Fibroblast of peridontal ligament (primary cell): ENCODE data around the gene EFHD2.
A peak's percentile ranks its signal among the peaks of the same experiment; 100 is the strongest.
"Not testable (repeated sequence)": the region's sequence is repeated elsewhere in the genome, so short reads cannot be mapped to it uniquely, and the experiment has no call there.

Experiments
- DNase-seq: peaks from one replicate; pipeline ENCODE4 v3.0.0-alpha.2; 2010; ENCODE audit errors: extremely low read depth

Gene EFHD2

DNA sequence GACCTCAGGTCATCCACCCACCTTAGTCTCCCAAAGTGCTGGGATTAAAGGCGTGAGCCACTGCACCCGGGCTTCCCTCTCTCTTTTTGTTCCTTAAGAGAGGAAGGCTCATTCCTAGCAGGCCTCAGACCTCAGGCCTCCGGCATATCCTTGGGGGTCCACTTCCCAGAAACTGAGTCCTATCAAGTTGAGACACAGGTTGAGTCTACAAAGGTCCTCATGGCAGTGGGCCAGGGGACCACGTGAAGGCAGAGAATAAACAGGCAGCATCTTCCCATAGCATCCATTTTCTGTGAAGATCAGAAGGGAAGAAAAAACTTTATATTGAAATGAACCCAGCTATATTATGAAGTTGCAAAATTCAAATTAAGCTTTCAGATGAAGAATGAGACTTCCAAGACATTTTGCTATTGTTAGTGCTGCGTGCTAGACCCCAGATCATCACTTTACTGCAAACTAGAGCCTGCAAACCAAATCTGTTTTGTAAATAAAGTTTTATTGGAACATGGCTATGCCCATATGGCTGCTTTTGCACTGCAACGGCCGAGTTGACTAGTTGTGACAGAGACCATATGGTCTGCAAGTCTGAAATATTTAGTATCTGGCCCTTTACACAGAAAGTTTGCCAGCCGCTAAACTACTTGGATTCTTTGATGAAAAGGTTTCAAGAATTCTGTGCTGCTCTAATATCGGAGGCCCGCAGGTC, 43.3 kb downstream of the EFHD2 start:
- no peak for DNase-seq

DNA sequence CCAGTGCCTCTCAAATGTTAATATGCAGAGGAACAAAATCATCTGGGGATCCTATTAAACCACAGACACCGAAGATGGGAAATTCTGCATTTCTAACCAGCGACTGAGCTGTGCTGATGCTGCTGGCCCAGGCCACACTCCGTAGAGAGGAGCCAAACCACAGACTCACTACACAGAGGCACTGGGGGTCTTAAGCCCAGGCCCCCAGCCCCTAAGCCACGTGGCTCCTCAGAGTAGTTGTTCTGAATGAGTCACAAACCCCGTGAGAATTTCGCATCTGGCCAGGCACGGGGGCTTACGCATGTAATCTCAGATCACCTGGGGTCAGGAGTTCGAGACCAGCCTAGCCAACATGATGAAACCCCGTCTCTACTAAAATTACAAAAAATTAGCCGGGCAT, 44.0 kb downstream of the EFHD2 start:
- DNase-seq: no peak

DNA sequence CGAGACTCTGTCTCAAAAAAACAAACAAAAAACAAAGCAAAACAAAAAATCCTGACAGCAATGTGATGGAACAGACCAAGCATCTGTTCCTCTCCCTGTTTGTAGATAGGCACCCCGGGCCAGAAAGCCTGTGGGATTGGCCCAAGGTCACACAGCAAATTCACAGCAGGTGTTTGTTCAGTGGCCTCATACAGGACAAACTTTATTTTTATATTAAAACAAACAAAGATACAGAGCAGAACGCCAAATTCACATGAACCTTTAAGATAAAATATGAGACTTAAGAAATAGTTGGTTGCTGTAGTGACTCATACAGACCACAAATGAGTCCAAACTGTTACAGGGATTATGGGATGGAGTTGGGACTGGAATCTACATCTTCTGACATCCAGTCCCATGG, 44.6 kb downstream of the EFHD2 start:
- peak; percentile 82 for DNase-seq

DNA sequence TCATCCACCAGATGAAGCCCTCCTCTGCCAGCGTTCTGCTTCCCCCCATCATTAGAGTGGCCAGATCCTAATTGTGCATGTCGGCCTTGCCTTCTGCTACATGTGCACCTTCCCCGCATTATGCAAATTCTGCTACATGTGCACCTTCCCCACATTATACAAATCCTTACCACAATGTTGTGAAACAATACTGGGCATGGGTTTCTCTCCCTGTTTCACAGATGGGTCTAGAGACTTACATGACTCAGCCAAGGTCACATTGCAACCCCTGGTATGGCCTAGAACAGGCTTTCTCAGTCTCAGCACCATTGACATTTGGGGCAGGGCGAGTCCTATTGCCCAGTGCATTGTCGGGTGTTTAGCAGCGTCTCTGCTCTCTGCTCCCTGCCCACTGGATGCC, 45.8 kb downstream of the EFHD2 start:
- DNase-seq: peak; percentile 80

DNA sequence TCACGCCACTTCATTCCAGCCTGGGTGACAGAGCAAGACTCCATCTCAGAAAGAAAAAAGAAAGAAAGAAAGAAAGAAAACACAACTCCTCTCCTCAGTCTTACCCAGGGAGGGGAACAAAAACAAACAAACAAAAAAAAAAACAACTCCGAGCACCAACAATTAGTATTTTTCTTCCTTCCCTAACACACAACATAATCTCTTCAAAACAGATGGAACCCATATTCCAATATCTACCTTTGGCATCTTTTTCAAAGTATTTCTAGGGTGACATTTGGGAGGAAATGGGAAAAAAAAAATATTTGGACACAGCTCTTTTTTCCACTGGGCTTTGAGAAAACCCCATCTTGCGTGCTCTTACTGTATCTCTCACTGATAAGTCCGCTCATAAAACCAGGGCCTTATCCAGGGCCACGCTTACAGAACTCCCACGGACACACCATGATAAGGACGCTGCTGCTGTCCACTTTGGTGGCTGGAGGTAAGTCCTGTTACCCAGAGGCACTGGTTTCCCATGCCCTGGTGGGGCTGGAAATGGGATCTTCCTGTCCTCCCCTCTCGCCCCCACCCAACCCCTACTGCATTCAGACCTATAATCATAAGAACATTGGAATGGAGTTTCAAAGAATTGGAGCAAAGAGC, 46.7 kb downstream of the EFHD2 start, which contains the start of gene CELA2A:
Gene CELA2A (plus strand): TSS at position 420 of the 642 bp plus-strand sequence. CDS start 22 bp downstream, at position 442.
- DNase-seq: no peak

DNA sequence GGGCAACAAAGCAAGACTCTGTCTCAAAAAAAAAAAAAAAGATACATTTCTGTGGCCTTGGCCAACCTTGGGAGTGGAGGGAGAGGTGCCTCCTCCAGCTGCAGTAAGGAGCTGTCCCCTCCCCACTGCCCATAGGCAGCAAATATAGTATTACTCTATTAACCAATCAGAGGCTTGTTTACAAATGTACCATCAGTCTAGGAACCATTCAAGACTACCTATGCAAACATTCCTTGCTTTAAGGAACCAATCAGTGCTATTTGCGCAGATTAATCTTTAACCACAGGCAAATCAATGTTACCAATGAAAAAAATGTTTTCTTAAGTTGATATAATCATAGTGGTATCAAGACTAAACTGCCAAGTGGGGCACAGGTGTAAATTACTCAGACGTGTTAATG, 47.9 kb downstream of the EFHD2 start:
- DNase-seq: no peak

DNA sequence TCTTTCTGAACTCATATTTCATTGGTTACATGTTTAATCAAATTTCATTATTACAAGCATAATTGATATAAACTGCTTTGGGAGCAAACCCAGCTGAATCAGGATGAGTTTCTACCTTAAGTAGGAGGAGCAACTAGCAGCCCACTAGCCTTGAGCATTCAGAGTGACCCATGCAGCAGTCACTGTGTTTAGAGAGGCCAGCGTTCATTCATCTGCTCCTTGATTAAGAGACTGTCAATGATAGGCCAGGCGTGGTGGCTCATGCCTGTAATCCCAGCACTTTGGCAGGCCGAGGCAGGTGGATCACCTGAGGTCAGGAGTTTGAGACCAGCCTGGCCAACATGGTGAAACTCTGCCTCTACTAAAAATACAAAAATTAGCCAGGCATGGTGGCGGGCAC, 48.7 kb downstream of the EFHD2 start:
- DNase-seq: not testable (repeated sequence)

DNA sequence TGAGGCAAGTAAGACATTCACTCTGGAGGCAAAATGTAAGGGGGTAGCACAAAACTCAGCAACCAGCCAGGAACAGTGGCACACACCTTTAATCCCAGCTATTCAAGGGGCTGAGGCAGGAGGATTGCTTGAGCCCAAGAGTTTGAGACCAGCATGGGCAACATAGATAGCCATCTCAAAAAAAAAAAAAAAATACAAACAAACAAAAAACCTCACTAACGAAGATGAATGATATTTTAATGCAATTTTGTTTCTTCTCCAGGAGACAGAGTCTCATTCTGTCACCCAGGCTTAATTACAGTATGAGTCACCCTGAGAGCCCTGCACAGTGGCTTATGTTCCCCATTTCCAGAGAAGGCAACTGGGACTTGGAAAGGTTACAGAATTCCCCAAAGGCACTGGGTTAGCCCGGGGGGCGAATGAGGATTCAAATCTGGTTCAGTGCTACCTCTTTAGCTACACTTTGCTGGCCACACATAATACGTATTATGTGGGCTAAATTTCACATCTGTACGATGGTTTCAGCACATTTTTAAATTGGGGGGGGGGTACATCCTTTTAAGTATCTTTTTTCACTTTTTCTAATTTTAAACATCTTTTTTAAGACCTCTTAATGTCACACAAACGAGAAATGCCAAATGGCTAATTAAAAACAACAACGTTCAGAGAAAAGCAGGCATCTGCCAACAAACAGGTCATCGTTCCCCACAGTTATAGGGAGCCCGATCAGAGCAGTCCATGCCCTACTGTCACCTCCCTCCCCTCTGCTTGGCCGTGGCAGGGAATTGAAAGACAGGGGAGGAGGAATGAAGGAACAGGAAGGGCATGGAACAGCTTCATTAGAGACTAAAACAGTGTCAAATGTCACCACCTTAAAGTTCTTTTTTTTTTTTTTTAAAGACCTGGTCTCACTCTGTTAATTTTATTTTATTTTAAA, 50.4 kb downstream of the EFHD2 start:
- no peak for DNase-seq

DNA sequence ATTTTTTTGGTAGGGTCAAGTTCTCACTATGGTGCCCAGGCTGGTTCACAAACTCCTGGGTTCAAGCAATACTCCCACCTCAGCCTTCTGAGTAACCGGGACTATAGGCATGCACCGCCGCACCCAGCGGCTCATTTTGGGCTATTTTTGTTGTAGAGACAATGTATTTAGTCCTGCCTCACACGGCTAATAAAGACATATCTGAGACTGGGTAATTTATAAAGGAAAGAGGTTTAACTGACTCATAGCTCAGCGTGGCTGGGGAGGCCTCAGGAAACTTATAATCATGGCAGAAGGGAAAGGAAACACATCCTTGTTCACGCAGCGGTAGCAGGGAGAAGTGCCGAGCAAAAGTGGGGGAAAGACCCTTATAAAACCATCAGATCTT, 51.0 kb downstream of the EFHD2 start:
- DNase-seq: no peak

DNA sequence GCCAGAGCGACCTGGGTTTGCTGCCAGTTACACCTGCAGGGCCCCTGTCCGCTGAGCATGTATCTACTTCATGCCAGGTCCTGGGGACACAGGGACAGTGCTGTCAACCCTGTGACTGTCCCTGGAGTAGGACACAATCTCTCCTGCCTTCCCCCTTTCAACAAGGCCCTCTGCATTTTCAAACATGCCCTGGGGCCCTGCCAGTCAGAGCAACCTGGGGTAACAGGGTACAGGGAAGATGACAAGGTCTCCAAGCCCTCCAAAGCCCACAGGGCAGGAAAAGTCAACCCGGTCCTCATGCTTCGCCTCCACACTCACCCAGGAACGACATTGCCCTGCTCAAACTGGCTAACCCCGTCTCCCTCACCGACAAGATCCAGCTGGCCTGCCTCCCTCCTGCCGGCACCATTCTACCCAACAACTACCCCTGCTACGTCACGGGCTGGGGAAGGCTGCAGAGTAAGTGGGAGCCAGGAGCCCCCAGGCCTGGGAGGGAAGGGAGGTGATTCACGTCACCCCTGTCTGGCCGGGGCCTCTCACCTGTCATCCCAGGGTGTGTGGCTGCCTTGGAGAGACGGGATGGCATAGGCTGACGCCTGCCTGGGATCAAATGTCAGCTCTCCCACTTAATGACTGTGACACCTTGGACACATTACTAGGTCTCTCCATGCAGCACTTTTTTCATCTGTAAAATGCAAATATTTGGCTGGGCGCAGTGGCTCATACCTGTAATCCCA, 53.5 kb downstream of the EFHD2 start:
- DNase-seq: not testable (repeated sequence)

DNA sequence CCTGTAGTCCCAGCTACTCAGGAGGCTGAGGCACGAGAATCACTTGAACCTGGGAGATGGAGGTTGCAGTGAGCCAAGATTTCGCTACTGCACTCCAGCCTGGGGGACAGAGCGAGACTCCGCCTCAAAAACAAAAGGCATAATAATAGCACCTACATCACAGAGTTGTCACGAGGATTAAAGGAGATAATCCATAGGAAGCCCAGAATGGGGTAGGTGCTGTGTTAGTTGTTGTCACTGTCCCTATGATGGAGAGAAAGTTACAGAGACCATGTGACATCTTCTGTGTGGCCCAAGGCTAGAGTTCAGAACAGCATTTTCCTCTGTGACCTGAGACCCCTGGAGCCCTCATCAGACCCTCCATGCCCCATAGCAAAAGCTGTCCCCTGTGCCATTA, 54.2 kb downstream of the EFHD2 start:
- DNase-seq: not testable (repeated sequence)

DNA sequence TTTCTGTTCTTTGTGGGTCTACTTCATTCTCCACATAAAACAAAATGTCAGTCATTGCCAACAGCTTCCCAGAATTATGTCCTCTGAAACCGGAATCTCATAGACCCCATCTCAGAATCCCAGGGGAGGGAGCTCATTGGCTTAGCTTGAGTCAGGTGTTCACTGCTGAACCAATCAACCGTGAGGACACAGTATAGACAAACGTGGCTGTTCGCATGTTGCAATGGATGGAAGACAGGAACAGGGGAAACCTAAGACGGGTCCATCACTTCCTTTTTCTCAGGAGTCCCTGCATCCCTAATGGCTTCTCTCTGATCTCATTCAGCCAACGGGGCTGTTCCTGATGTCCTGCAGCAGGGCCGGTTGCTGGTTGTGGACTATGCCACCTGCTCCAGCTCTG, 56.0 kb downstream of the EFHD2 start:
- no peak for DNase-seq

DNA sequence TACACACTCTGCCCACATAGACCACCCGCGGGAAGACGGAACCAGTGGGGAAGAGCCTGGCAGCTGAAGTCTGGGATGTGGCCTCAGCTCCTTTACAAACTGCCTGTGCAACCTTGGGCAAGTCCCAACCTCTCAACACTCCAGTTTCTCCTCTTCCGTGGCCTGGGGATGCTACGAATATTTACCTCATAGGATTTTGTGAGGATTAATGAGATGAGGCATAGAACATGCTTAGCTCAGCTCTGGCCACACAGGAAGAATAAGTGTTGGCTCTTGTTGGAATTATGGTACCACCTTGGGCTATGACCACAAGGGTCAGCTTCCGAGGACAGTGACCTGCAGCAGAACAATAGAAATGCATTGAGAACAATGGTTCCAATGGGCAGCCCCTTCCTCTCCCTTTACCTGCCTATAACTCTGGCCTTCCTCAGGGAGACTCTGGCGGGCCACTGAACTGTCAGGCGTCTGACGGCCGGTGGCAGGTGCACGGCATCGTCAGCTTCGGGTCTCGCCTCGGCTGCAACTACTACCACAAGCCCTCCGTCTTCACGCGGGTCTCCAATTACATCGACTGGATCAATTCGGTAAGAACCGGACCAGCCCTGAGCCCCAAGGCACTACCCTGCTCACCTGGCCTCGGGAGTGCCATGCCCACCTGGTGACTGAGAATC, 57.4 kb downstream of the EFHD2 start:
- not testable (repeated sequence) for DNase-seq

DNA sequence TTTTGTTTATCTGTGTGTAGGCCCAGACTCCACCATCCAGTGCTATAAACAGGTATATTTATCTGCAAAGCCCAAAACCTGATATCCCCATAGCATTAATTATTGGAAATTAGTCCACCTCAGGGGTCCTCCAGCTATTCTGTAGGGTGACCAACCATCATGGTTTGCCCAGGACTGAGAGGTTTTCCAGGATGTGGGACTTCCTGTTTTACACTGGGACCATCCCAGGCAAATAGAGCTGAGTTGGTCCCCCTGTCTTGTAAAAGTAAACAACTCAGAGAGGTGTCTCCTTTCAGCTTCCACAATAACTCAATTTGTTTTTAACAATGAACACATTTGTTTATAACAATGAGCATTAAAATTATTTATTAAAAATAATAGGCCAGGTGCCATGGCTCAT, 58.5 kb downstream of the EFHD2 start:
- DNase-seq: no peak

DNA sequence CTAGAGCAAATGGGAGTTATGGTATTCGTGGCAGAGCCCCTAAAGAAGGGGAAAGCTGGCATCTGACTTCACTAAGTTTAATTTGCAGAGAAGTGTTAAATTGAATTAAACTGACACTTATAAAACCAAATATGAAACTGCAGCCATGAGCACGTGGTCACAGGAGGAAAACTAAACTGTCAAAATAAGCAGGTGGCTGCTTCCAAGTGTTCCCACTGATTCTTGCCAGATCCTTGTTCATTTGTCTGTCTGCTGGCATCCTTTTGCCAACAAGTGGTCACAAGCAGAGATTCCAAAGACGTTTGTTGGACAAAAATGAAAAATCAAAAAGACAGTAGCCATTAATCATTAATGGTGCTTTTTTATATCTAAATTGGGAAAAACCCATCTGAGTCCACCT, 59.7 kb downstream of the EFHD2 start:
- no peak for DNase-seq

DNA sequence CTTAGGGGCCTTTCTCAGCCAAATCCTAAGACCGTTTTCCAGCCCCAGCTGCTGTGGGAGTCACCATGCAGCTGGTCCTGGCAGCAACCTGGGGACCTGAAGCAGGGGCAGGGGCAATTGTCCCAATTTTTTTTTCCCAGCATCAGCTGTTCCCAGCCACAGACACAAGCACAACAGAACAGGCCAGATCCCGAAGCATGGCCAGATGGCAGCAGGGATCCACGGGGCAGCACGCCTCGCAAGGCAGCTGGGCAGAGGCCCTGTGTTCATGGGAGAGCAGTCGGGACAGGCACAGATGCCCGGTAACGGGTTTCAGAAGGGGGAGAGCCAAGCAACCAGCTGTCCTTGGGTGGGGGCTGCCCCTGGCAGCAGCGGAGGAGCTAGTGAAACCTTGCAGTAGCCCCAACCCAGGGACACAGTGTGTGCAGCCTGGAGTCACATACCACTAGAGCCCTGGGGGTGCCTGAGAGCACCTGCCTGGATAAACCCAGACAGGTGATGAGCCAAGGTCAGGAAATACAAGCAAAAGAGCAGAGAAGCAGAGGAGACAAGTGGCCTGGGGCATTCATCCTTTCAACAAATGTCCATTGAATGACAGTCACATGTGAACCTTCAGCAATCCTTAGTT, 60.2 kb downstream of the EFHD2 start:
- not testable (repeated sequence) for DNase-seq

DNA sequence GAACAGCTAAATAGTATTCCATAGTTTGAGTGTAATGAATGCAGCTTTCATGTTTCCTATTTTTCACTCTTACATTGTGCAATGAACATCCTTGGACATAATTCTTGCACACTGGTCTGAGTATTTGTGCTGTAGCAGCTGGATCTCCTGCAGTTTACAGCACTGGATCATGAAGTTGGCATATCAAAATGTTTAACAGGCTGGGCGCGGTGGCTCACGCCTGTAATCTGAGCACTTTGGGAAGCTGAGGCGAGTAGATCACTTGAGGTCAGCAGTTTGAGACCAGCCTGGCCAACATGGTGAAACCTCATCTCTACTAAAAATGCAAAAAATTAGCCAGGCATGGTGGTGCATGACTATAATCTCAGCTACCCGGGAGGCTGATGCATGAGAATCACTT, 61.4 kb downstream of the EFHD2 start:
- not testable (repeated sequence) for DNase-seq

DNA sequence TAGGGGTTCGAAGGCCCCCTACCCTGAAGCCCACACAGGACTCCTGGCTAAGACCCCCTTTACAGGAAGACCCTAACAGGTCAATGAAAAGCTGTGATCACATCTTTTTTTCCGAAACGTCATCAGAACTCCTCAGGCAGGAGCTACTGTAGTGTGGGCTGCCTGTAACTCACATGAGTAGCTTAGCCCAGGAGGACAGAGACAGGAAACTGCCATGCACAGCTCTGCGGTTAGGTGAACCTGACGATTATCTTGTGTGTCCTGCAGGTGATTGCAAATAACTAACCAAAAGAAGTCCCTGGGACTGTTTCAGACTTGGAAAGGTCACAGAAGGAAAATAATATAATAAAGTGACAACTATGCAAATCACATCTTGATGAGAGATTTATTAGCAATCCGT, 62.0 kb downstream of the EFHD2 start:
- DNase-seq: not testable (repeated sequence)

DNA sequence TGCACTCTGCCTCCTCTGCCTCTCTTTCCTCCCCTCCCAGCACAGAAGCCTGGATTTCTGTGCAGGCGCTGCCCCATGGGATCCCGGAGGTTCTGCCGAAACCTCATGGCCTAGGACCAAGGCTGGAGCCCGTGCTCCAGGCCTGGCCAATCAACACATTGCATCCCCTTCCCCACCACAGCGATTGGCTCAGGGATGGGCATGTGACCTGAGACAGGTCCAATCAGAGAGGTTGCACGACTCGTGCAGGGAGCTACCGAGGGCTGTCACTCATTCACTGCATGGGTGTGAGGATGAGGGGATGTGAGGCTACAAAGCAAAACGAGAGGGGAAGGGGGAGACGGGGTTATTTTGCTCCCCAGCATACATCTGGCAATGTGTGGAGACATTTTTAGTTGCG, 62.9 kb downstream of the EFHD2 start:
- no peak for DNase-seq

DNA sequence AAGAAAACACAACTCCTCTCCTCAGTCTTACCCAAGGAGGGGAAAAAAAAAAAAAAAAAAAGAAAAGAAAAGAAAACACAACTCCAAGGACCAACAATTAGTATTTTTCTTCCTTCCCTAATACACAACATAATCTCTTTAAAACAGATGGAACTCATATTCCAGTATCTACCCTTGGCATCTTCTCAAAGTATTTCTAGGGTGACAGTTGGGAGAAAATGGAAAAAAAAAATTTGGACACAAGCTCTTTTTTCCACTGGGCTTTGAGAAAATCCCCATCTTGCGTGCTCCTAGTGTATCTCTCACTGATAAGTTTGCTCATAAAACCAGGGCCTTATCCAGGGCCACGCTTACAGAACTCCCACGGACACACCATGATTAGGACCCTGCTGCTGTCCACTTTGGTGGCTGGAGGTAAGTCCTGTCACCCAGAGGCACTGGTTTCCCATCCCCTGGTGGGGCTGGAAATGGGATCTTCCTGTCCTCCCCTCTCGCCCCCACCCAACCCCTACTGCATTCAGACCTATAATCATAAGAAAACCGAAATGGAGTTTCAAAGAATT, 66.1 kb downstream of the EFHD2 start, which contains the start of gene CELA2B:
Gene CELA2B (plus strand): TSS at position 353 of the 563 bp plus-strand sequence. CDS start 22 bp downstream, at position 375.
- DNase-seq: no peak
